HCT116 (cell line): ENCODE results near the gene CYB5R3. TPM values are rescaled to one million over a fixed set of nuclear protein-coding genes. Genes with fewer than 3 reads are reported as not detected.

Experiments used
- ATAC-seq: fragments of 200-7000 bp; cut with Tn5 transposase; 2 replicates; pipeline ENCODE4 v1.9.1; 2020; ENCODE audit warnings: mild to moderate bottlenecking, moderate library complexity
- BruUV-seq: library from RNA; stranded (reverse); fragments of 400-500 nt; replicated peaks from 2 replicates; lab custom pipeline; 2021; lab: Mats Ljungman, UMichigan
- CTCF ChIA-PET: fragments of 300-600 bp; sonication (Branson Sonifier 250); formaldehyde crosslinking; loops from one replicate; lab custom pipeline; 2021; ENCODE audit warnings: antibody characterized with exemption; lab: Charles Lee
- POLR2A ChIA-PET: fragments of 300-600, 350-600 bp; sonication (Branson Sonifier 250); formaldehyde crosslinking; loops from one replicate; lab custom pipeline; 2021; ENCODE audit warnings: antibody characterized with exemption; lab: Charles Lee
- RAD21 ChIA-PET, 2 experiments: fragments of 300-600 bp; sonication (Branson Sonifier 250); formaldehyde crosslinking; loops; one replicate each; lab custom pipeline; 2023; ENCODE audit warnings: low total read pairs in 2 of 2; ENCODE audit not compliant: uncharacterized antibody in 2 of 2, unreplicated experiment in 2 of 2, low non-redundant PET in 1 of 2; lab: Charles Lee
- DNase-seq: peaks from one replicate; pipeline ENCODE4 v3.0.0-alpha.2; 2010; ENCODE audit warnings: low read depth, low spot score
- H2AFZ ChIP-seq: fragments of 200-600 bp; shearing (Covaris generic), sonication (generic); 2 replicates; pipeline ENCODE4 v1.6.1; 2017; ENCODE audit warnings: low read depth, mixed run types, mixed read lengths, antibody characterized with exemption, low read length; ENCODE audit not compliant: poor library complexity, severe bottlenecking
- H3K27ac ChIP-seq: 2 replicates; pipeline ENCODE4 v1.5.1; 2012; ENCODE audit warnings: low read depth, low read length
- H3K27me3 ChIP-seq: fragments of 200-600 bp; sonication (generic); 2 replicates; pipeline ENCODE4 v1.6.1; 2016; ENCODE audit warnings: mixed run types, low read length, mixed read lengths; ENCODE audit not compliant: insufficient read depth
- H3K36me3 ChIP-seq, 2 experiments: fragments of 200-500 bp in 1 of 2; fragments of 200-600 bp in 1 of 2; sonication (Bioruptor generic) in 1 of 2; sonication (generic) in 1 of 2; 2 replicates each; pipeline versions ENCODE4 v1.5.1 to v1.6.1; 2014 to 2016; ENCODE audit warnings: low read length in 2 of 2, inconsistent platforms in 1 of 2, mixed read lengths in 1 of 2, mixed run types in 1 of 2; ENCODE audit not compliant: insufficient read depth in 2 of 2, control insufficient read depth in 1 of 2
- H3K4me1 ChIP-seq, 2 experiments: fragments of 200-600 bp in 1 of 2; sonication (generic) in 1 of 2; 2 replicates each; pipeline versions ENCODE4 v1.5.1 to v1.6.1; 2012 to 2017; ENCODE audit warnings: low read length in 2 of 2, inconsistent platforms in 1 of 2, mild to moderate bottlenecking in 1 of 2, mixed read lengths in 1 of 2, mixed run types in 1 of 2, moderate library complexity in 1 of 2; ENCODE audit not compliant: insufficient read depth in 2 of 2, control insufficient read depth in 1 of 2
- H3K4me2 ChIP-seq: fragments of 200-600 bp; sonication (generic); 2 replicates; pipeline ENCODE4 v1.6.1; 2017; ENCODE audit warnings: mixed run types, low read length, mixed read lengths
- H3K4me3 ChIP-seq, 2 experiments: fragments of 200-600 bp in 1 of 2; sonication (generic) in 1 of 2; replicated peaks in 1 of 2; 2 replicates each; pipeline ENCODE4 v1.5.1; 2011 to 2016; ENCODE audit warnings: low read length in 2 of 2, control low read depth in 1 of 2, low read depth in 1 of 2, mild to moderate bottlenecking in 1 of 2, mixed read lengths in 1 of 2, mixed run types in 1 of 2
- H3K79me2 ChIP-seq: fragments of 200-600 bp; sonication (generic); 2 replicates; pipeline ENCODE4 v1.6.1; 2017; ENCODE audit warnings: mild to moderate bottlenecking, mixed run types, low read length, moderate library complexity, mixed read lengths; ENCODE audit not compliant: insufficient read depth
- H3K9ac ChIP-seq: fragments of 200-600 bp; sonication (generic); 2 replicates; pipeline ENCODE4 v1.6.1; 2016; ENCODE audit warnings: low read length, mixed read lengths
- H3K9me2 ChIP-seq: fragments of 200-600 bp; sonication (generic), shearing (Covaris generic); 2 replicates; pipeline ENCODE4 v1.6.1; 2017; ENCODE audit warnings: mixed run types, mild to moderate bottlenecking, moderate library complexity; ENCODE audit not compliant: insufficient read depth
- H3K9me3 ChIP-seq, 2 experiments: fragments of 200-500 bp in 1 of 2; fragments of 200-600 bp in 1 of 2; sonication (Bioruptor generic) in 1 of 2; sonication (generic) in 1 of 2; 2 replicates each; pipeline ENCODE4 v1.6.1; 2014 to 2017; ENCODE audit warnings: low read length in 2 of 2, mixed read lengths in 2 of 2, inconsistent platforms in 1 of 2, low read depth in 1 of 2, mild to moderate bottlenecking in 1 of 2, mixed run types in 1 of 2, moderate library complexity in 1 of 2; ENCODE audit not compliant: control insufficient read depth in 1 of 2, insufficient read depth in 1 of 2
- H4K20me1 ChIP-seq: fragments of 200-600 bp; sonication (generic), shearing (Covaris generic); 2 replicates; pipeline ENCODE4 v1.6.1; 2017; ENCODE audit warnings: mixed run types, mild to moderate bottlenecking, moderate library complexity; ENCODE audit not compliant: insufficient read depth
- CEBPB ChIP-seq: IDR thresholded peaks from 2 replicates; pipeline ENCODE4 v1.6.1; 2012; ENCODE audit warnings: low read depth
- CTCF ChIP-seq, 3 experiments: fragments of 200-600 bp in 1 of 3; sonication (generic) in 1 of 3; IDR thresholded peaks in 2 of 3; conservative IDR thresholded peaks in 1 of 3; 2 replicates each; pipeline ENCODE4 v1.5.1; 2012 to 2017; ENCODE audit warnings: low read depth in 2 of 3, low read length in 2 of 3, antibody characterized with exemption in 1 of 3, borderline replicate concordance in 1 of 3, control low read depth in 1 of 3, mild to moderate bottlenecking in 1 of 3, mixed read lengths in 1 of 3, mixed run types in 1 of 3, moderate library complexity in 1 of 3; ENCODE audit not compliant: insufficient read depth in 1 of 3
- EZH2 ChIP-seq: fragments of 200-600 bp; sonication (generic); IDR thresholded peaks from 2 replicates; pipeline ENCODE4 v1.6.1; 2017; ENCODE audit warnings: antibody characterized with exemption, mixed run types
- EZH2phosphoT487 ChIP-seq: fragments of 200-600 bp; IDR thresholded peaks from 2 replicates; pipeline ENCODE4 v1.6.1; 2018; ENCODE audit warnings: antibody characterized with exemption, borderline replicate concordance
- POLR2AphosphoS5 ChIP-seq: IDR thresholded peaks from 2 replicates; pipeline ENCODE4 v1.6.1; 2011; ENCODE audit warnings: mild to moderate bottlenecking, low read depth, low read length, moderate library complexity
- SIN3A ChIP-seq: IDR thresholded peaks from 2 replicates; pipeline ENCODE4 v1.6.1; 2012; ENCODE audit warnings: low read depth
- SRF ChIP-seq: IDR thresholded peaks from 2 replicates; pipeline ENCODE4 v1.6.1; 2012; ENCODE audit warnings: low read depth
- ZNF274 ChIP-seq: fragments of 200-500 bp; sonication (Bioruptor generic); IDR thresholded peaks from 2 replicates; pipeline ENCODE4 v1.6.1; 2014; ENCODE audit warnings: mild to moderate bottlenecking, low read depth, low read length, inconsistent platforms
- intact Hi-C: fragments of 100-400 bp; cut with micrococcal nuclease; formaldehyde crosslinking; loops from 2 replicates; pipeline ENCODE4 v1.10.0; 2022
- total RNA-seq: library from RNA; stranded (reverse); gene quantifications from one replicate; pipeline ENCODE4 v1.2.1, GENCODE V29; 2021; ENCODE audit not compliant: unreplicated experiment
- TF ChIP-seq, protein P1 (sequence below): IDR thresholded peaks from 2 replicates; pipeline ENCODE4 v1.6.1; 2012

Gene CYB5R3
- total RNA-seq, 1 experiment from 2014 or later, result 127 TPM

DNA sequence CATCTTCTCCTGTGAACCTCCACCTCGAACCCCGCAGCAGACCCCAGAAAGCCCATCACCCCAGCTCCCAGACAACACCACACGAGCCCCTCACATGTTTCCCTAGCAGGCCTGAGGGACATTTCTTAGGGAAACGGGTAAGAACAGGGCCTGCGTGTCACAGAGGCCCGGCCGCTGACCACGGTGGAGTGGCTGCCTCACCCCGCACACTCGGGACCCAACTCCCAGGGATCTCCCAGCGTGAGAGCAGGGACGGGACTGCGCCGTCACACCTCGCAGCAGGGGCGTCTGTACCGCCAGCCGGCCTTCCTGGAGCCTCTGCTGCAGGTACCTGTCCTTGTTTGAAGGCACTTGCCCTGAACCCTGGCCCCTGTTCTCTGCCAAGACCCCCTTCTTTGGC lies 19.0 kb downstream of the CYB5R3 start:
- H3K4me2 ChIP-seq, result no peak overlapping the region
- H3K27ac ChIP-seq, result no peak overlapping the region
- H3K9me3 ChIP-seq, result no peaks in the 10 kb centered on the region
- no peaks in the 10 kb centered on the region for H3K9me2 ChIP-seq
- H2AFZ ChIP-seq, result no peak overlapping the region
- intact Hi-C loops, result loop anchor here (10.0 kb wide), 1 partner anchor 235 kb away; no protein-coding TSS in a partner anchor
- ChIA-PET POLR2A (no interaction called here), CTCF (no interaction called here), RAD21 (no interaction called here)
- H4K20me1 ChIP-seq, result no peaks in the 10 kb centered on the region
- TF ChIP-seq CTCF (IDR thresholded peaks at IDR 0.05 in 2 of 3, conservative IDR thresholded peaks at IDR 0.05 in 1 of 3; ENCODE audit: borderline replicate concordance in 1 of 3, insufficient read depth in 1 of 3, low read depth in 2 of 3, low read length in 2 of 3) (no peak), CEBPB (no peak), POLR2AphosphoS5 (no peak), SIN3A (no peak), SRF (no peak), ZNF274 (no peak), EZH2phosphoT487 (no peak), EZH2 (no peak)
- TF ChIP-seq, protein P1, sequence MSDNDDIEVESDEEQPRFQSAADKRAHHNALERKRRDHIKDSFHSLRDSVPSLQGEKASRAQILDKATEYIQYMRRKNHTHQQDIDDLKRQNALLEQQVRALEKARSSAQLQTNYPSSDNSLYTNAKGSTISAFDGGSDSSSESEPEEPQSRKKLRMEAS, result no peak
- peaks cover 25 to 36% of the 10 kb centered on the region in 2 experiments; a peak in 3 of 4 replicates for H3K36me3 ChIP-seq
- no TSS peak for BruUV-seq
- no peak overlapping the region for H3K9ac ChIP-seq
- peaks cover under 1 to 10% of the 10 kb centered on the region in 2 experiments; a peak in 3 of 4 replicates for H3K4me1 ChIP-seq
- no peaks in the 10 kb centered on the region for H3K27me3 ChIP-seq
- DNase-seq (no peak), ATAC-seq (no peak)
- peaks cover 11% of the 10 kb centered on the region for H3K79me2 ChIP-seq
- H3K4me3 ChIP-seq, result no peak overlapping the region
